PFSK-1 (cell line): ENCODE results near the gene ING4.

Experiments used
- POLR2AphosphoS5 ChIP-seq: IDR thresholded peaks from 2 replicates; pipeline ENCODE4 v1.6.1; 2012; ENCODE audit warnings: low read depth, mild to moderate bottlenecking, control low read depth, low read length, moderate library complexity
- TF ChIP-seq, protein P1 (sequence below), 2 experiments: IDR thresholded peaks; 2 replicates each; pipeline versions ENCODE4 v1.6.1 to v1.8.0; 2011 to 2012; ENCODE audit warnings: low read depth in 2 of 2, low read length in 2 of 2, control low read depth in 1 of 2, inconsistent platforms in 1 of 2, mild to moderate bottlenecking in 1 of 2, moderate library complexity in 1 of 2; ENCODE audit not compliant: insufficient read depth in 1 of 2

DNA sequence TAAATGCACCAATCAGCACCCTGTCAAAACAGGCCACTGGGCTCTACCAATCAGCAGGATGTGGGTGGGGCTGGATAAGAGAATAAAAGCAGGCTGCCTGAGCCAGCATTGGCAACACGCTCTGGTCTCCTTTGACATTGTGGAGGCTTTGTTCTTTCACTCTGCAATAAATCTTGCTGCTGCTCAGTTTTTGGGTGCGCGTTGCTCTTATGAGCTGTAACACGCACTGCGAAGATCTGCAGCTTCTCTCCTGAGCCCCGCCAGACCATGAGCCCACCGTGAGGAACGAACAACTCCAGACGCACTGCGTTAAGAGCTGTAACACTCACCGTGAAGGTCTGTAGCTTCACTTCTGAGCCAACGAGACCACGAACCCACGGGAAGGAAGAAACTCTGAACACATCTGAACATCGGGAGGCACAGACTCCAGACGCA is 46.1 kb upstream of the ING4 start:
- TF ChIP-seq POLR2AphosphoS5 = no peak
- TF ChIP-seq, protein P1, sequence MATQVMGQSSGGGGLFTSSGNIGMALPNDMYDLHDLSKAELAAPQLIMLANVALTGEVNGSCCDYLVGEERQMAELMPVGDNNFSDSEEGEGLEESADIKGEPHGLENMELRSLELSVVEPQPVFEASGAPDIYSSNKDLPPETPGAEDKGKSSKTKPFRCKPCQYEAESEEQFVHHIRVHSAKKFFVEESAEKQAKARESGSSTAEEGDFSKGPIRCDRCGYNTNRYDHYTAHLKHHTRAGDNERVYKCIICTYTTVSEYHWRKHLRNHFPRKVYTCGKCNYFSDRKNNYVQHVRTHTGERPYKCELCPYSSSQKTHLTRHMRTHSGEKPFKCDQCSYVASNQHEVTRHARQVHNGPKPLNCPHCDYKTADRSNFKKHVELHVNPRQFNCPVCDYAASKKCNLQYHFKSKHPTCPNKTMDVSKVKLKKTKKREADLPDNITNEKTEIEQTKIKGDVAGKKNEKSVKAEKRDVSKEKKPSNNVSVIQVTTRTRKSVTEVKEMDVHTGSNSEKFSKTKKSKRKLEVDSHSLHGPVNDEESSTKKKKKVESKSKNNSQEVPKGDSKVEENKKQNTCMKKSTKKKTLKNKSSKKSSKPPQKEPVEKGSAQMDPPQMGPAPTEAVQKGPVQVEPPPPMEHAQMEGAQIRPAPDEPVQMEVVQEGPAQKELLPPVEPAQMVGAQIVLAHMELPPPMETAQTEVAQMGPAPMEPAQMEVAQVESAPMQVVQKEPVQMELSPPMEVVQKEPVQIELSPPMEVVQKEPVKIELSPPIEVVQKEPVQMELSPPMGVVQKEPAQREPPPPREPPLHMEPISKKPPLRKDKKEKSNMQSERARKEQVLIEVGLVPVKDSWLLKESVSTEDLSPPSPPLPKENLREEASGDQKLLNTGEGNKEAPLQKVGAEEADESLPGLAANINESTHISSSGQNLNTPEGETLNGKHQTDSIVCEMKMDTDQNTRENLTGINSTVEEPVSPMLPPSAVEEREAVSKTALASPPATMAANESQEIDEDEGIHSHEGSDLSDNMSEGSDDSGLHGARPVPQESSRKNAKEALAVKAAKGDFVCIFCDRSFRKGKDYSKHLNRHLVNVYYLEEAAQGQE (IDR thresholded peaks at IDR 0.05; ENCODE audit: insufficient read depth in 1 of 2, low read depth in 2 of 2, low read length in 2 of 2) = no peak
